HG02885 (cell line): ENCODE data around the gene EPB41L5.
"Not testable (repeated sequence)": the region's sequence is repeated elsewhere in the genome, so short reads cannot be mapped to it uniquely, and the experiment has no call there.

Experiments used
- ATAC-seq: cut with Tn5 transposase; IDR thresholded peaks from one replicate; pipeline ENCODE4 v1.9.1; 2021; ENCODE audit warnings: mild to moderate bottlenecking; ENCODE audit not compliant: unreplicated experiment, poor library complexity

Gene EPB41L5

DNA sequence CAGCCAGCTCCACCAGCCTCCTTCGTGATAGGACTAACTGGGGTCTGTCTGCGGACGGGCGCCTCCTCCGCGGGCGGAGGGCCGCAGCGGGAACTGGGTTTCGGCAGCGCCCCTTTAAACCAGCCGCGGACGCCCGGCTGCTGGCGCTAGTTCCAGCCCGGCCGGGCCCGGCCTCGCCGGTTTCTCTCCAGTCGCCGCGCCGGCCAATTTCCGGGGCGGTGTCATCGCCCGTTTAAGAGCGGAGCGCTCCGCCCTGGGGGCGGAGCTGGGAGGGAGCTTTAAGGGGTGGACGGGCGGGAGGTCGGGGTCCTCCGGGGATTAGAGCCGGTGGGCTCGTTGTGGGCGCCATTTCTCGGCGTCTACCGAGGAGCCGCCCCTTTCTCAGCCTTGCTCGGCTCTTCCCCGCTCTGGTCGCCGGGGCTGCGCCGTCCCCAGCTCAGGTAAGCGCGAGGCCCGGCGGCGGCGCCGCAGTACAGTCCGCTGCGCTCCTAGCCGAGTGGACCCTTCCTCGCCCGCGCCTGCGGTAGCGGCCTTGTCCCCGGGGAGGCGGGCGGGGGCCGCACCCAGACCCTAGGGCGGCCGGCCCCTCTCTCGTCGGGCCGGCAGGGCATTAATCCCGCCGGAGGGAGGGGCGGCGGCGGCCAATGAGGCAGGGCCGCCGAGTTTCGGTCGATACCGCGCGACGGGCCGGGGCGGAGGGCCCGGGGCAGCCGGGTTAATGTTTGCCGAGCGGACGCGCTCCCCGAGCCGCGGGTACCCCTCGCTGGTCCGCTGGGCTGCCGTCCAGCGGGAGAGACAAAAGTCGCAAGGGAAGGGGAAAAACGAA is at the start of gene EPB41L5:
Gene EPB41L5 (plus strand): TSS at position 307 of the 826 bp plus-strand sequence. CDS start 6,008 bp downstream, outside the sequence.
- peak; percentile 95 for ATAC-seq

DNA sequence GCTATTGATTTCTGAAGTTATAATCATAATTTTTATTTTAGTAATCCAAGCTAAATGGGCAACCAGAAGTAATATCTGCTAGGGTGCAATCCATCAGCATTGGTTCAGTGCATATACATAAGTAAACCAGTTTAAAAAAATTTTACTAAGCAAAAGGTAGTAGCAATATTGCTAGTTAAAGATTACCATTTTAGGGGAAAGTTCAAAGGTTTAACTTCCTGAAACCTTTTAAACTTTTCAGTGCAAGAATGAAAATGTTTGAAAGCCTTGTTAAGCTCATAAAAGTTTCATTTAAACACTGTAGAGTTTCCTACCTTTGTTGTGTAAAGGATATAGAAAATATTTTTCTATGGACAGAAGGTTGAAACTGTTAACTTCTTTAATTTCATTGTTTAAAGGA is 31.0 kb upstream of the EPB41L5 start:
- ATAC-seq: no peak

DNA sequence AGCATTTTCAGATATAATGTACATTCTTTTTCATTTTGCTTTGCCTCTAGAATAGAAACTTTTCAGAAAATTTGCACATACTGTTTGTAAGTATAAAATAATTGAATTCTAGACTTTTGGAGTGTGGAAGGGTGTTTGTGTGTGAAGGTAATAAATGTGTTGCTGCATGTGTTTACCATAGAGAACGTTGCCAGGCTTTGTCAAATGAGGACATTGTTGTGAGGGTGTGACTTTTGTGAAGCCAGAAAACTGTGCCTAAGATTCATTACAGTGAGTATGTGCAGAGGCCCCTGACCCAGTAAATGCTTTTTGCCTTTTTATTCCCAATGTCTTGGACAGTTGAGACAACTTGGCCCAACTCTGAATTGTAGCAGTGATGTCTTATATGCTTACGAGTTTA is 30.4 kb upstream of the EPB41L5 start:
- ATAC-seq: no peak

DNA sequence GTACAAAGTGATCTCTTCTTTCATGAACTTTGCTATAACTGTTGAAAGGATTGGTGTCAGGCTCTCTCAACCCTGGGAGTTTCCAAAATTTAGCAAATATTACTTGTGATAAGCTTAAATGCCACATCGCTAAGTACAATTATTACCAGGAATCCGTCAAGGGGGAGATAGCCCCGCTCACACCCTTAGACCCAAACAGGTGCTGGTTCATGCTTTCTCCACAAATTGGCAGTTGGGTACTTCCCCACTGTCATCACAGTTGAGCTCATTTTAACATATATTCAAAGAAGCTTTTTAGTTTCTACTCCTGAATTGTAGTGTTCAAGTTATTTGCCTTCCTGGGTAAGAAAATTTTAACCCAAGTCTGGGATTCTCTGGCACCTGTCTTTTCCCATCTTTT is 29.8 kb upstream of the EPB41L5 start:
- ATAC-seq: no peak

DNA sequence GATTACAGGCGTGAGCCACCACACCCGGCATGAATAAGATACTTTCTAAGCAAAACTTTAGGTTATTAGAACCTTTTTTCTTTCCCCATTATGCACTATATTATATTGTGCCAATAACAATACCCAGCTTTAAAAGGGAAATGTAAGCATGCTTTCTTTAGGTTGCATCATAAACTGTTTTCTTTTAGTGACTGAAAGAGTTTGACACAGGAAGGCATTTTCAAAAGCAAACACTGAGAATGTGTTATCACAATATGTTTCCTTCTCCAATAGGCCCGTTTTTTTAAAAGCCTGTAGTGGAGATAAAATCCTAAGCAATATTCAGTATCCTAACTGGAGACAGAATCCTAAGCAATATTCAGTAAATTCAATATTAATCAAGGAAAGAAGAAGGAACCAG is 16.7 kb upstream of the EPB41L5 start:
- ATAC-seq: no peak

DNA sequence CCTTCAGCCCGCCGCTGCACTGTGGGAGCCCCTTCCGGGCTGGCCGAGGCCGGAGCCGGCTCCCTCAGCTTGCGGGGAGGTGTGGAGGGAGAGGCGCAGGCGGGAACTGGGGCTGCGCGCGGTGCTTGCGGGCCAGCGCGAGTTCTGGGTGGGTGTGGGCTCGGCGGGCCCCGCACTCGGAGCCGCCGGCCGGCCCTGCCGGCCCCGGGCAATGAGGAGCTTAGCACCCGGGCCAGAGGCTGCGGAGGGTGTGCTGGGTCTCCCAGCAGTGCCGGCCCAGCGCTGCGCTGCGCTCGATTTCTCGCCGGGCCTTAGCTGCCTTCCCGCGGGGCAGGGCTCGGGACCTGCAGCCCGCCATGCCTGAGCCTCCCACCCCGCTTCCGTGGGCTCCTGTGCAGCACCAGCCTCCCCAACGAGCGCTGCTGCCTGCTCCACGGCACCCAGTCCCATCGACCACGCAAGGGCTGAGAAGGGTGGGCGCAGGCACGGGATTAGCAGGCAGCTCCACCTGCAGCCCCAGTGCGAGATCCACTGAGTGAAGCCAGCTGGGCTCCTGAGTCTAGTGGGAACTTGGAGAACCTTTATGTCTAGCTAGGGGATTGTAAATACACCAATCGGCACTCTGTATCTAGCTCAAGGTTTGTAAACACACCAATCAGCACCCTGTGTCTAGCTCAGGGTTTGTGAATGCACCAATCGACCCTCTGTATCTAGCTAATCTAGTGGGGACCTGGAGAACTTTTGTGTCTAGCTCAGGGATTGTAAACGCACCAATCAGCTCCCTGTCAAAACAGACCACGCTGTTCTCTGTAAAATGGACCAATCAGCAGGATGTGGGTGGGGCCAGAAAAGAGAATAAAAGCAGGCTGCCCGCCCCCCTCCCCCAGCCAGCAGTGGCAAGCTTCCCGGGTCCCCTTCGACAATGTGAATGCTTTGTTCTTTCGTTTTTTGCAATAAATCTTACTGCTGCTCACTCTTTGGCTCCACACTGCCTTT is 15.7 kb upstream of the EPB41L5 start:
- ATAC-seq: not testable (repeated sequence)

DNA sequence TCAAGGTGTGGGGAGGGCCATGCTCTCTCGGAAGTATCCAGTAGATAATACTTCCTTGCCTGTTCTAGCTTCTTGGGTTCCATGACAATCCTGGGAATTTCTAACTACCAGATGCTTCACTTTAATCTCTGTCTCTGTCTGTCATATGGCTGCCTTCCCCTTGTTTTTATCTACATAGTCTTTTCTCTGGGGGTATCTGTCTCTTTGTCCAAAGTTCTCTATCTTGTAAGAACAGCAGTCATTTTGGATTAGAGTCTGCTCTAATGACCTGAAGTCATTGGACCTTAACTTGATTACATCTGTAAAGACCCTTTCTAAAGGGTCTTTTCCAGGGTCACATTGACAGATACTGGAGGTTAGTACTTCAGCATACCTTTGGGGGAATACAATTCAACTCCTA is 11.4 kb upstream of the EPB41L5 start:
- ATAC-seq: no peak

DNA sequence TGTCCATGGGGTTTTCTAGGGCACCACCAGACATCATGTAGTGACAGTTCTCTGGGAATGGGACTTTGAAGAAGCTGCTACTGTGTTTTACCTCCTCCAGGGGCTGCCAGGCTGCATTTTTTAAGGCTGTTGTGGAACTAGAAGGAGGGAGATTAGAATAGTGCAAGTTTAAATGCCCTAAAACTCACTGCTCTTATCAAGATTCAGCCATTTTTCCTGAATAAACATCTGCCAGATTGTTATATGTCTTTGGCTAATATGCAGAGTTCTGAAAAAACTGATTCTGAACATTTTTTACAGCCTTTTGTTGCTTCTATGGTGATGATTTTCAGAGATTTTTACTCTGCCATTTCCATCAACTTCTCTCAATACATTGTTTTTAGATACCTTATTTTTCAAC is 8.6 kb upstream of the EPB41L5 start:
- no peak for ATAC-seq

DNA sequence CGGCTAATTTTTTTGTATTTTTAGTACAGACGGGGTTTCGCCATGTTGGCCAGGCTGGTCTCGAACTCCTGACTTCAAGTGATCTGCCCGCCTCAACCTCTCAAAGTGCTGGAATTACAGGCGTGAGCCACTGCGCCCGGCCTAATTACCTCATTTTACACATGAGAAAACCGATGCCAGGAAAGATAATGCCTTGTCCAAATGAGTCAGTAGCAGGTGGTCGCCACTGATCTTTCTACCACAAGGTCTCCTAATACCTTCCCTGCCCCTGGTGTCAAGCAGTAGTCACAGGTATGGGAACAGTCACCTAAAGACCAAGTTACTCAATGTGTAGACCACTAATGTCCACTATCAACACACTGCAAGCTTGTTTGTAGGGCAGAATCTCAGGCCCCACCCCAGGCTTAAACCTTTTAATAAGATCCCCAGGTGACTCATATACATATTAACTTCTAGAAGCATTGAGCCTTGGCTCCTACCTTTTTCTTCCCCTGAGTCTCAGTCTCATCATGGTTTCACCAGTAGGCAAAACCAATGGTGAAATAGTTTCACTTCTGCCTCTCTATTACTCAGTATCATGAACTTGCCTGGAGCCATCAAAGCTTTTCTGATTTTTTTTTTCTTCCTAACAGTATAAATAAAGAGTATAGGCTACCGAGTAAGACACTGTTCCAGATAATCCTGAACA is 6.9 kb upstream of the EPB41L5 start:
- peak; percentile 87 for ATAC-seq

DNA sequence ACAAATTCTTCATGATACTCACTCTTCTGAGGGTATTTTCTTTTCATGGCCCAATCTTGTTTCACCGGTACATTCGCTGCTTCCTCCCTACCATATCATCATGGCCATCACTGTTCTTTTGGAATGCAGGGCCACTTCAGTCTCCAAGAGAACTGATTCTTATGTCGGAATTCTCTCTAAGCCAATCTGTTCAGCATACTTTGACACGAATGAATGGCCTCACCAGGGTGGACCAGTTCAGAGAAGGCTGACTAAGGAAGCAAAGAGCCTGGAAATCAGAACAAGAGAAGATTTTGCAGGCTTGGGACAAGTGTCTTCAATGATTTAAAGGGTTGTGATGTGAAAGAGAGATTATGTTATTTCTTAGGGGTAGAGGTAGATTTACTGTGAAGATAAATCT is 5.0 kb upstream of the EPB41L5 start:
- ATAC-seq: no peak

DNA sequence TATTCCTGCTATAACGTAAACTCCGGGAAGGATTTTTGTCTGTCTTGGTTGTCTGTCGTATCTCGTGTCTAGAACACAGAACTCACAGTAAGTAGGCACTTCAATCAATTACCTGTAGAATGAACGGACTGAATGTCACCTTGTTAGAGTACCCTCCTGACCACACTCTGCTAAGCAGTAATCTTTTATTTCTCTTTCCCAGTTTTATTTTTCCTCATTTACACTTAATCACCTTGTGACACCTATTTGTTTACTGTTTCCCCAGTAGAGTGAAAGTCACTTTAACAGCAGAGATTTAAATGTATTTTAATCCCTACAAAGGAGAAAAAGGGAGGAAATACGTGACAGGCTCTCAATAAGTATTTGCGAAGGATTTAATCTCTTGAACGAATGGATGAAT is 514 bp upstream of the EPB41L5 start:
- no peak for ATAC-seq

DNA sequence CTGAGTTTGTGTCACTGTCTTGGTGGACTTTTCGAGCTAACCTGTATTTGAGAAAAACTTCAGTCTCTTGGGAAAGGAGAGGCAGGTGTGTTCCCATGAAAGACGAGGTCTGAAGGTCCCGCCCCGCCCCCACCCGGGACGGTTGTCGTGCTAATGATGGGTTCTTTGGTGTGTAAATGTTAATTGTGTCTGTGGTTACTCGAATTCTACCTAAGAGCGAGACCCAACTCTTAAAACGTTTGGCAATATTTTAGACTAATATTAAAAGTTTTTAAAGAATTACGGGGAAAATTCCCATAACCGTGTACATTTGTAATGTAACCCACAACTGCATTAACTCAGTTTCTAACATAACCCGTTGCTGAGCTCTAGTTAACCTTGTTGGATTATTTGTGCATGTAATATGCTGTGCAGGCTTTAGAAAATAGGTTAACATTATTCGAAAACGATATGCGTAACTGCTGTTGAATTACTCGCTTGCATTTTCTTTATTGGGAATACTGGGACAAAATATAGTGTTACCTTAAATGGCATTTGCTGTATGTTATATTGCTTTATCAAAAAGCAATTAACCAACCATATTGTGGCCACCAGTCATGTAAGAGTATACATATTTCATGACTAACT is 833 bp downstream of the EPB41L5 start:
- ATAC-seq: no peak

DNA sequence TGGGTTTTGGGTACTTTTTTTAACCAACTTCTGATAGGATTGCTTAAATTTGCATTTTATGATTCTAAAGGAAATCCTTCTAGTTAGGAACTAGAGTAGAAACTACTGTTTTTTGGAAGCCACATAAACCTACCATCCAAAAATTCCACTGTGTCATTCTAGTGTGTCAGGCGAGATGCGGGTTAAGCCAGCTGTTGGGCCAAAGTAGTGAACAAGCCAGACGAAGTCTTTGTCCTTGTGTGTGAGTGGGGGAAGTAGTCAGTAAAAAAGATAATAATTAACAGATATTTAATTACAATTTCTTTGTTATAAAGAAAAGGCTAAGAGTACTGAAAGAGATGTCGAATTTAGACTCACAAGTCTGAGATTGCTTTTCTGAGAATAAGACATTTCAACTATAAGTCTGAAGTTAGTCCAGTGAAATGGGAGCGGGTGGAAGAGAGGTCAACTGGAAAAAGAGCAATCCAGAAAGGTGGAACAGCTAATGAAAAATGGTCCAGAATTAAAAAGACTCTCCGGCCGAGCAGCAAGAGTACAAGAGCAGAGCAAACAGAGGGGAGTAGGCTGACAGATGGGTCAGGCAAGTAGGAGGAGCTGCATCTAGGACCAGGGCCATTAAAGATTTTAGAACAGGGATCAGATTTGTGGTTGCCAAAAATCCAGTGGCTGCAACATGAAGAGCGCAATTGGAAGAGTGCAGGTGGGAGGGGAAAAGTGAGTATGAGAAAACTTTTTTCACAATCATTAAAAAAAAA is 1.5 kb downstream of the EPB41L5 start:
- ATAC-seq: no peak

DNA sequence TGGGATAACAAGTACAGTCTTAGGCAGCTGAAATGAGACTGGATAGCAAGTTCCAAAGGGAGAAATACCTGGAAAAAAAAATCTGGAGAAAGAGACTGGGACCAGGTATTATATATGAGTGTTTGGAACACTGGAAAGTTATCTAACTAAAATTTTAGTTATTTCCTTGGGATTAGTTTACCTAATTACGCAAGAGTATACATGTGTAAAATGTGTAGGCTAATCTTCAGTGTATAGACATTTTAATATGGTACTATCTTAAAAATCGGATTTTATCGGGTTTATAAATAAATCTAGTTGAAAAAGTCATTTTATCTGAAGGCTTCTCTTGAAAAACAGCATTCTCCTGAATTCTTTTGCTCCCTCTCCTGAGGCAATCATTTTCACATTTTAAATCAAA is 3.9 kb downstream of the EPB41L5 start:
- no peak for ATAC-seq

DNA sequence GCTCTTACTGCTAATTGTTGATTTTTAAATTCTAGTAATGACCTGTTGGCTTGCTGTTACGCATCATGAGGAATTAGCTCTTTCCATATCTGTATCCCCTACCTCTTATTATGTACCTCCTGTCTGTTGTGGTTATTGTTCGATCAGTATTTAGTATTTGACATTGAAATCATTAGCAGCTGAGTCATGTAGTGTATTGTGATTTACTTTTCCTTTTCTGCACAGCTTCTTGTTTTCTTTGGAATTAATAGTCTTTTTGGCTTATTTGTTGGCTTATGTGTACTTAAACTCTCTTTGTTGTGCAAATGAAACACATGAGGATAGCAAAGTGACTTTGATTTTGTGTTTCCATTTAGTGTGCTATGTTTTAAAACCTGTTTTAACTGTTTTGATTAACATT is 4.3 kb downstream of the EPB41L5 start:
- ATAC-seq: no peak

DNA sequence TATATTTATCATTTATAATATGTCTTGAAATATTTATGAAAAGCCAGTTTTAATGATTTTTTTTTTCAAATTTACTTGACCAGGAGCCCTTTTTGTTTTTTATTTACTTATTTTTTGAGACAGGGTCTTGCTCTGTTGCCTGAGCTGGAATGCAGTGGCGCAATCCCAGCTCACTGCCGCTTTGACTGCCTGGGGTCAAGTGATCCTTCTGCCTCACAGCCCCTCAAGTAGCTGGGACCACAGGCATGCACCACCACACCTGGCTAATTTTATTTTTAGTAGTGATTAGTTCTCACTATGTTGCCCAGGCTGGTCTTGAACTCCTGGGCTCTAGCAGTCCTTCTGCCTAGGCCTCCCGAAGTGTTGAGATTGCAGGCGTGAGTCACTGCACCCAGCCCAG is 5.7 kb downstream of the EPB41L5 start:
- no peak for ATAC-seq

DNA sequence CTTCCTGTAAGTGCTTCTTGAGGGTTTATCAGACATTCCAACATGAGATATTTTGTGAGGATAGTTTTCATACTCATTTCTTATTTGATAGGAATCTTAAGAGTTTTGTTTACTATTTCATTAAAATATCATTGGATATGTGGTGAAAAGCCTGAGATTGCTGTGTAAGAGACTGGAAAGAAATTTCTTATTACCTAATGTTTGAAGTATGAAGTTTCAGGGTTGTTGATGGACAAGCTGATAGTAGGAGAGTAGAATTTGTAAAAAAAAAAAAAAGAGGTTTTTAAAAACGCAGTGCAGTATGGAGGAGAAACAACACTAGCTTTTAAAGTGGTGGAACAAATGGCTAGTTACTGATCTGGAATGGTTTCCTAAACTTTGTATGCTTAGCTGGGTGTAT is 7.7 kb downstream of the EPB41L5 start:
- ATAC-seq: no peak

DNA sequence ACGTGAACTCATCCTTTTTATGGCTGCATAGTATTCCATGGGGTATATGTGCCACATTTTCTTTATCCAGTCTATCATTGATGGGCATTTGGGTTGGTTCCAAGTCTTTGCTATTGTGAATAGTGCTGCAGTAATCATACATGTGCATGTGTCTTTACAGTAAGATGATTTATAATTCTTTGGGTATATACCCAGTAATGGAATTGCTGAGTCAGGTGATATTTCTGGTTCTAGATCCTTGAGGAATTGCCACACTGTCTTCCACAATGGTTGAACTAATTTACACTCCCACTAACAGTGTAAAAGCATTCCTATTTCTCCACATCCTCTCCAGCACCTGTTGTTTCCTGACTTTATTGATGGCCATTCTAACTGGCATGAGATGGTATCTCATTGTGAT is 9.6 kb downstream of the EPB41L5 start:
- ATAC-seq: not testable (repeated sequence)

DNA sequence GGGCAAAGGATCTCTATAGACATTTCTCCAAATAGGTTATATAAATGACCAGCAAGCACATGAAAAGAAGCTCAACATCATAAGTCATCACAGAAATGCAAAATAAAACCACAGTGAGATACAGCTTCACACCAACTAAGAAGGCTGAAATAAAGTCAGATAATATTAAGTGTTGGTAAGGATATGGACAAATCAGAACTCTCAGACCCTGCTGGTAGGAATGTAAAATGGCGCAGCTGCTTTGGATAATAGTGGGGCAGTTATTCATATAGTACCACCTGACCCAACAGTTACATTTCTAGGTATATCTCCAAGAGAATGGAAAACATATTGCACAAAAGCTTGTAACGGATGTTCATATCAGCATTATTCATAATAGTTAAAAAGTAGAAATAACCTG is 14.0 kb downstream of the EPB41L5 start:
- no peak for ATAC-seq

DNA sequence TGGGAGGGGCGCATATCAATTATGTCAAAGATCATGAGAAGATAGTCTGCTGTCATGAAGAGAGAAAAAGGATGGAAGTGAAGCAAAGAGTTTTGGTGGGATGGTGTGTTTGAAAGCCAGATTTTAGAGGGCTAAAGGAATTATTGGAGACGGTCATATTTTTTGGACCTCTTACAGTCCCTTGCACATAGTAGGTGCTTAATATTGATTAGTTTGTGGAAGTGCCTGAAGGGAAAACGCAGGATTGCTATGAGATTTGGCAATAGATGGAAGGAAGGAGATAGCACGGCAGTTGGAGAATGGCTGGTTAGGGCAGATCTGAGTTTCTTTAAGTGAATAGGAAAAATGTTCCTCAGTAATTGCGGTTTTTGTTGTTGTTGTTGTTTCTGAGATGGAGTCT is 15.9 kb downstream of the EPB41L5 start:
- ATAC-seq: no peak
